GM12801 (cell line): ENCODE data around the gene C2orf72.

Source experiments
- TF ChIP-seq, protein P1 (sequence below): IDR thresholded peaks from one replicate; pipeline ENCODE4 v1.5.1; 2011; ENCODE audit warnings: control low read depth; ENCODE audit not compliant: insufficient read length; ENCODE audit errors: extremely low read depth

C2orf72 gene

DNA sequence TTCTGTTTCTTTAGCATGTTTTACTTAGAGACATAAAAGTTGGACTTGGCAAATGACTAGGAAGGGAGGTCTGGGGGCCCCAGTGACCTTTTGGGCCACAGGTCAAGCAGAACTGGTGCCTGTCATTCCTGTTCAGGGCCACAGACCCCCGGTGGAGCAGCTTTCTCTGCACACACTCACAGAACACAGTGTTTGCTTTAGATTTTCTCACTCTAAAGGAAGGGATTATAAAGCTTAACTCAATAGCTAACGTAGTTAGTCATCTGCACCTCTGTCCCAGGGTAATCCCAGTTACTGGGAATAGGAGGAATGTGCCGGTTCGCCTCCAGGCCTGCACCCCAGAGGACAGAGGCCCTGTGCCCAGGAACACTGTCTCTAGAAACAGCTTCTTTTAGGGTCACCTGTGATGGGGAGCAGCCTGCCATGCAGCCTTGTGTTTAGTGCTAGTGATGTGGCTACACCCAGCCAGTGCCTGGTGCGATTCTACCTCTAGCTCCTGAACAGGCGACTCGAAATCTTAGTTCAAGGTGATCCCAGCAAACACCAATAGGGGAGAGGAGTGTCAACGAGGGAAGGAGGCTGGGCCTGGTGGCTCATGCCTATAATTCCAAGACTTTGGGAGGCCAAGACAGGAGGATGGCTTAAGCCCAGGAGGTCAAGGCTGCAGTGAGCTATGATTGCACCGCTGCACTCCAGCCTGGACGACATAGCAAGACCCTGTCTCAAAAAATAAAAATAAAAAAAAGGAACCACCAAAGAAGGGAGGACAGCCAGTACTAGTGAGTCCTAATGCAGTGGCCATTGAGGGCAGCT lies 29.8 kb upstream of the C2orf72 start:
- TF ChIP-seq, protein P1, sequence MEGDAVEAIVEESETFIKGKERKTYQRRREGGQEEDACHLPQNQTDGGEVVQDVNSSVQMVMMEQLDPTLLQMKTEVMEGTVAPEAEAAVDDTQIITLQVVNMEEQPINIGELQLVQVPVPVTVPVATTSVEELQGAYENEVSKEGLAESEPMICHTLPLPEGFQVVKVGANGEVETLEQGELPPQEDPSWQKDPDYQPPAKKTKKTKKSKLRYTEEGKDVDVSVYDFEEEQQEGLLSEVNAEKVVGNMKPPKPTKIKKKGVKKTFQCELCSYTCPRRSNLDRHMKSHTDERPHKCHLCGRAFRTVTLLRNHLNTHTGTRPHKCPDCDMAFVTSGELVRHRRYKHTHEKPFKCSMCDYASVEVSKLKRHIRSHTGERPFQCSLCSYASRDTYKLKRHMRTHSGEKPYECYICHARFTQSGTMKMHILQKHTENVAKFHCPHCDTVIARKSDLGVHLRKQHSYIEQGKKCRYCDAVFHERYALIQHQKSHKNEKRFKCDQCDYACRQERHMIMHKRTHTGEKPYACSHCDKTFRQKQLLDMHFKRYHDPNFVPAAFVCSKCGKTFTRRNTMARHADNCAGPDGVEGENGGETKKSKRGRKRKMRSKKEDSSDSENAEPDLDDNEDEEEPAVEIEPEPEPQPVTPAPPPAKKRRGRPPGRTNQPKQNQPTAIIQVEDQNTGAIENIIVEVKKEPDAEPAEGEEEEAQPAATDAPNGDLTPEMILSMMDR: no peak

DNA sequence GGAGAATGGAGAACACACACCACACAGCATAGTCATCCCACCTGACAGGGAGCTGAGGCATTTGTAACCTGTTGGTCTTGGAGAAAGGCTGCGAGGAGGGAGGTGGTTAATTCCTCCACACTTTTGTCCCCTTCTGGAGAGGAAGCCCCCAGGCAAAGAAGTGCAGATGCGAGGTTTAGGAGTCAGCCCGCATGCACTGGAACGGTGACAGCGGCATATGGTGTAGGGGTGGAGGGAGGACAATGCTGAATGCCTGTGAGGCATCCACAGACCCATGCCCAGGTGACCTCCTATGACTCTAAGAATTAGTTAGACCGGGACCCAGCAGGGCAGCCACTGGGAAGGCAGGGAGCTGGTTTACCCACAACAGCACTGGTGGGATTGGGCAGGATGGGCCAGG lies 29.2 kb upstream of the C2orf72 start:
- TF ChIP-seq, protein P1: no peak

DNA sequence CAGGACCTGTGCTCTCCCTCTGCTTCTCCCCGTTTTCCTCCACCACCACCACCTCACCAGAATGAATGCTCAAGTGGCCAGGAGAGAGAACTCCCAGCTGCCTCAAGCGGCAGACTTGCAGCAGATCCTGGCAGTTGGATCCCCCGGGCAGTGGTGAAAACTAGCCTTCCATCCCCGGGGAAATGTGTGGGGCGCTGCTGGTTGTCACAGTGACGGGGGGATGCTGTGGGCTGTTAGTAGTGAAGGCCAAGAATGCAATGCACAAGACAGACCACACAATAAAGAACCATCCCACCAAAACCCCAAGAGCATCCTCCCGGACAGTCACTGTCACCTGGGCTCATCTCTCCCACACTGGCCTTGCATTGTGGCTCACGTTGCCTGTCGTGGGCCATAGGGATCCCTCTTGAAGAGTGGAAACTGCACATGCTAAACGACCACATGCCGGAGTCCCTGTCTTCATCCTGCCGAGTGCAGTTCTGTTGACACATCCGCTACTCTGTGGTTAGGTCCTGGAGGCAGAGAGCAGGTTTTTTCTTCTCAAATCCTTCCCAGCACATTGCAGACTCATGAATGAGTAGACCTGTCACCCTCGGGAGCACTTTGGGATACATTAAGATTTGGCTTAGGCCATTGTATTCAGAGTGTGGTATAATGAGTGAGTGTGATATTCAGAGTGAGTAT lies 27.9 kb upstream of the C2orf72 start:
- TF ChIP-seq, protein P1: no peak

DNA sequence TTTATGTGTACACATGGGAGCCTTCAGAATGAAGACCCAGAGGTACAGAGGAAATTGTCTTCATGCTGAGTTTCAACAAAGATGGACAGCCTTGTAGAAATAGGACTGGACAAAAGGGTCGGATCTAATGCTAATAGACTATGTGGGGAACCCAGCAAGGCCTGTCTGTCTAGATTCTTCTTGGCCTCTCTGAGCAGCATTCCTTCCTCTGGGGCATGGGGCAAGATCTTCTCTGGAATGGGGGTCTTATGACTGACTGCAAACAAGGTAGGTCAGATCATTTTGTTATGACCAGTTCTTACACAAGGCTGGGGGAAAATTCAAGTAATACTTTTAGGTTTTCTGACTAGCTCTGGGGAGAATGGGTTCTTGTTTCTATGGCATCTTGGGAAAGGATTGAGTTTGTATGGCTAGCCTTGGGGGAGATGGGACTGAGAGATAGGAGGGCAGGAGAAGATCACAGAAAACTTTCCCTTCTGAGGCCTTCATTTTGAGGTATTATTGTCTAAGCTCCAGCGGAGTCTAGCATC lies 27.1 kb upstream of the C2orf72 start:
- TF ChIP-seq, protein P1: no peak

DNA sequence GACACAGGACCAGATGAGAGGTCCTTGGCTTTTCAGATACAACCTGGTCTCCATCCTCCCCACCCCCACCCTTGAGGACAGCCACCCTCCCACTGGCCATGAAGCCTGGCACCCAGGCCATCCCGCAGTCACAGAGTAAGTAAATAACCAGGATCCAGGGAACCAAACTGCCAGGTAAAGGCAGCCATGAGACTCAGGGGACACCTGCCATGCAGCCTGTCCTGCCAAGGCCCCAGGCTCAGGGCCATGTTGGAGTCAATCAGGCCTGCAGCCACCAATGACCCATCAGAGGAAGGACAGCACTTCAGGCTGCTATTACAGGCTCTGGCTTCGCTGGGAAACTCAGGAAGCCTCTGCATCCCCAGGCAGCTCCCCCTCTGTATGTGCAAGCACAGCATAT lies 25.8 kb upstream of the C2orf72 start:
- TF ChIP-seq, protein P1: no peak

DNA sequence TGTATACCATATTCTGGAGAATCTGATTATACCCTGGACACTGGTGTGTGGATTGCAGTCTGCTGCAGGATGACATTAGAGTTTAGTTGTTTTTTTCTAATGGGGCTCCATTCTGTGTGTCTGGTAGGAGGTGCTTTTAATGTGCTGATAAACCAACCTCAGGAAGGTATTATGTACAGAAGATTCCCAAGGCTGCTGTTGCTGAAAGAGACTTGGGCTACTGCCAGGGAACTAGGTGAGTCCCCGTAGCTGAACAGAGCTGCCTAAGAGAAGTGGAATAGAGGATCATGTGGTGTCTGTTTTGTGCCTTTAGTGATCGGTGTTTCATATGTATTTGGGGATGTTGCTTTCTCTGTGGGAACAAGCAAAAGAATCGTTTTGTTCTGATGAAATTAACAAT lies 24.9 kb upstream of the C2orf72 start:
- TF ChIP-seq, protein P1: no peak

DNA sequence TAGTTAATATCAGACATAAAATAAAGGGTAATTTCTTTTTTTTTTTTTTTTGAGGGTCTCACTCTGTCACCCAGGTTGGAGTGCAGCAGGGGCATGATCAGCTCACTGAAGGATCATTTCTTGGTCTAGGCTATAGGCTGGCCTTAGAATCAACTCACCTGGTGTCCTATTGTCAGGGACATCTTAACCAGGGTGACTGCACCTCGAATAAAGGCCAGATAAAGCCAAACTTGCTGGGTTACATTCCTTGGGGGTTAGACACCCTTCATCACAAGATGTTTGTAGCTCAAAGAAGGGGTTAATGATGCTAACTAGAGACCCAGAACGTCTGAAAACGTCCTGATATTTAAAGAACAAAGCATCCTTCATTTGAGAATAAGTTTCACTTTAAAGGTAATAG lies 23.5 kb upstream of the C2orf72 start:
- TF ChIP-seq, protein P1: no peak
